DND-41 (cell line): ENCODE results near the gene EVX1.

ENCODE experiments used
- CTCF ChIP-seq: IDR thresholded peaks from 2 replicates; pipeline ENCODE4 v1.5.1; 2012; ENCODE audit warnings: borderline replicate concordance, low read length, moderate library complexity, mild to moderate bottlenecking; ENCODE audit not compliant: poor library complexity, severe bottlenecking; ENCODE audit errors: extremely low read depth
- EZH2 ChIP-seq: IDR thresholded peaks from 3 replicates; pipeline ENCODE4 v1.6.1; 2012; ENCODE audit warnings: borderline replicate concordance, low read depth, mild to moderate bottlenecking, moderate library complexity, low read length, inconsistent platforms; ENCODE audit not compliant: severe bottlenecking

GRCh38 chr7:27247452-27248426 lies 5.1 kb downstream of the EVX1 start:
- TF ChIP-seq CTCF (no peak), EZH2 (no peak)
